ENCODE data around the gene KRTAP4-7.

DNA sequence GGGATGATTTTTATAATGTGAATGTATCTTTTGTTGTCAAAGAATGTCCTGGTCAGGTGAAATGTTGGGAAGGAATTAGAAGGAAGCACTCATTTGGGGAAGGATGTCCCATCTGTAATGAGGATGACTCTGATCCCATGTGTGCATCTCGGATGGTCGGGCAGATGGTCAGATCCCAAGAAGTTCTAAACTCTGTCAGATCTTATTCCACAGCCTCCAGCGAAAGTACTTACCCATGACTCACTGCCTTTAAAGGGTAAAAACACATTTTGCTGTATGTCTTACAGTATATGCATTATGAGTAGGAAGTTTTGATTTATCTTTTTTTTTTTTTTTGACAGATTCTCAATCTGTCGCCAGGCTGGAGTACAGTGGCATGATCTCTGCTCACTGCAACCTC is 34.8 kb downstream of the KRTAP4-7 start:
- TF ChIP-seq EZH2 (IDR thresholded peaks at IDR 0.05; ENCODE audit: insufficient read depth, poor library complexity, severe bottlenecking) (no peak), EZH2phosphoT487 (IDR thresholded peaks at IDR 0.05; ENCODE audit: insufficient read depth, low read depth) (no peak)
